Mesenchymal stem cell (in vitro differentiated cells and primary cell): ENCODE results near the gene VWCE.

Source experiments
- DNase-seq: peaks from one replicate; pipeline ENCODE4 v3.0.0-alpha.2; 2013
- H2AFZ ChIP-seq: one replicate; pipeline ENCODE4 v1.6.1; 2013; ENCODE audit warnings: low read depth, mild to moderate bottlenecking, control low read depth, inconsistent platforms, low read length, moderate library complexity
- H2AK5ac ChIP-seq: 2 replicates; pipeline ENCODE4 v1.6.1; 2013; ENCODE audit warnings: low read length, moderate library complexity, mild to moderate bottlenecking, inconsistent platforms; ENCODE audit not compliant: severe bottlenecking
- H2BK120ac ChIP-seq: one replicate; pipeline ENCODE4 v1.6.1; 2013; ENCODE audit warnings: low read depth, mild to moderate bottlenecking, inconsistent platforms, low read length, moderate library complexity
- H2BK12ac ChIP-seq, 2 experiments: one replicate each; pipeline ENCODE4 v1.6.1; 2013; ENCODE audit warnings: inconsistent platforms in 2 of 2, low read length in 2 of 2, mild to moderate bottlenecking in 2 of 2, moderate library complexity in 2 of 2, control low read depth in 1 of 2
- H2BK15ac ChIP-seq: one replicate; pipeline ENCODE4 v1.6.1; 2013; ENCODE audit warnings: mild to moderate bottlenecking, low read depth, inconsistent platforms; ENCODE audit not compliant: poor library complexity, severe bottlenecking
- H2BK5ac ChIP-seq: 2 replicates; pipeline ENCODE4 v1.6.1; 2013; ENCODE audit warnings: low read depth, mild to moderate bottlenecking, low read length, control low read depth, inconsistent platforms; ENCODE audit not compliant: poor library complexity, severe bottlenecking
- H3K14ac ChIP-seq, 2 experiments: one replicate each; pipeline ENCODE4 v1.6.1; 2013; ENCODE audit warnings: inconsistent platforms in 2 of 2, low read length in 2 of 2, control low read depth in 1 of 2, mild to moderate bottlenecking in 1 of 2, moderate library complexity in 1 of 2
- H3K18ac ChIP-seq, 2 experiments: one replicate each; pipeline ENCODE4 v1.6.1; 2013; ENCODE audit warnings: inconsistent platforms in 2 of 2, low read length in 2 of 2, control low read depth in 1 of 2, low read depth in 1 of 2, mild to moderate bottlenecking in 1 of 2
- H3K23ac ChIP-seq, 2 experiments: one replicate each; pipeline ENCODE4 v1.6.1; 2013; ENCODE audit warnings: inconsistent platforms in 2 of 2, low read length in 2 of 2, mild to moderate bottlenecking in 2 of 2, moderate library complexity in 2 of 2, control low read depth in 1 of 2
- H3K27ac ChIP-seq: 2 replicates; pipeline ENCODE4 v1.5.1; 2013; ENCODE audit warnings: mild to moderate bottlenecking, moderate library complexity, low read length, control low read depth, inconsistent platforms; ENCODE audit not compliant: poor library complexity, severe bottlenecking
- H3K27me3 ChIP-seq, 2 experiments: 2 replicates each; pipeline versions ENCODE4 v1.6.1 to v1.7.0; 2013; ENCODE audit warnings: low read length in 2 of 2, mild to moderate bottlenecking in 2 of 2, moderate library complexity in 2 of 2, control low read depth in 1 of 2, inconsistent platforms in 1 of 2; ENCODE audit not compliant: control insufficient read depth in 1 of 2, insufficient read depth in 1 of 2
- H3K36me3 ChIP-seq, 2 experiments: 2 replicates each; pipeline versions ENCODE4 v1.6.1 to v1.7.0; 2013; ENCODE audit warnings: low read length in 2 of 2, control low read depth in 1 of 2, inconsistent platforms in 1 of 2, low read depth in 1 of 2, mild to moderate bottlenecking in 1 of 2; ENCODE audit not compliant: insufficient read depth in 2 of 2, control insufficient read depth in 1 of 2
- H3K4ac ChIP-seq, 2 experiments: one replicate each; pipeline ENCODE4 v1.6.1; 2013; ENCODE audit warnings: inconsistent platforms in 2 of 2, low read length in 2 of 2, mild to moderate bottlenecking in 2 of 2, moderate library complexity in 2 of 2, control low read depth in 1 of 2, low read depth in 1 of 2
- H3K4me1 ChIP-seq: 2 replicates; pipeline ENCODE4 v1.6.1; 2013; ENCODE audit warnings: low read depth, low read length, control low read depth; ENCODE audit not compliant: control insufficient read depth, insufficient read depth
- H3K4me2 ChIP-seq: 2 replicates; pipeline ENCODE4 v1.6.1; 2013; ENCODE audit warnings: low read length, mild to moderate bottlenecking, inconsistent platforms; ENCODE audit not compliant: poor library complexity, severe bottlenecking
- H3K4me3 ChIP-seq, 2 experiments: 2 replicates each; pipeline versions ENCODE4 v1.5.1 to v1.7.0; 2013; ENCODE audit warnings: low read length in 2 of 2, mild to moderate bottlenecking in 2 of 2, control low read depth in 1 of 2, low read depth in 1 of 2; ENCODE audit not compliant: insufficient read depth in 1 of 2
- H3K79me1 ChIP-seq: replicated peaks from 2 replicates; pipeline ENCODE4 v1.6.1; 2013; ENCODE audit warnings: mild to moderate bottlenecking, control low read depth, low read length, inconsistent platforms; ENCODE audit not compliant: poor library complexity, severe bottlenecking
- H3K9ac ChIP-seq: 2 replicates; pipeline ENCODE4 v1.7.0; 2013; ENCODE audit warnings: mild to moderate bottlenecking, low read length, moderate library complexity
- H3K9me3 ChIP-seq: 2 replicates; pipeline ENCODE4 v1.7.0; 2013; ENCODE audit warnings: mild to moderate bottlenecking, low read length; ENCODE audit not compliant: control insufficient read depth
- H4K8ac ChIP-seq: one replicate; pipeline ENCODE4 v1.6.1; 2013; ENCODE audit warnings: inconsistent platforms, mild to moderate bottlenecking, low read length, moderate library complexity
- H4K91ac ChIP-seq: one replicate; pipeline ENCODE4 v1.6.1; 2013; ENCODE audit warnings: mild to moderate bottlenecking, low read length, inconsistent platforms
- WGBS: methylation state at CpG from one replicate; pipeline ENCODE4 v1.1.7; 2013; ENCODE audit warnings: mixed read lengths; 5-methylcytosine and 5-hydroxymethylcytosine counted together

The VWCE gene

DNA sequence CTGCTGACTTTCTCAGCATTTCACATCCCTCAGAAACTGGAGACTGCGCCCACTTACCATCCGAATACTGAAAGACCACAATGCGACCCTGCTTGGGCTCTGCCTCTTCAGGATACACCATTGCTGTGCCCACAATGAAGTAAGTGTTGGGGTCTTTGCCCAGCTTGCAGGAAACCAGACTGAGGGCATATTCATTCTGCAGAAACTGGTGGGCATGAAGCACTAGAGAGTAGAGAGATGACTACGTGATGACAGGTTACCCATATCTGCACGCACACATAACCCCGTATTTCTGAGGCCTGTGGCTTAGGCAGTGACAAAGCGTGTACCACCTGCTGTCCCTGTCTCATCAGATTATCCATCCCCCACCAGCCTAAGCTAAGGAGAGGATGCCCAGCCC is 14.6 kb upstream of the VWCE start:
- peaks cover 74 to 100% of the 10 kb centered on the region in 2 experiments for H3K36me3 ChIP-seq
- H3K9me3 ChIP-seq: no peaks in the 10 kb centered on the region
- 96% methylated on average over 7 of the region's 7 CpGs for WGBS
- H2BK12ac ChIP-seq: no peak overlapping the region
- no peak overlapping the region for H3K9ac ChIP-seq
- H3K4me1 ChIP-seq: no peaks in the 10 kb centered on the region
- no peaks in the 10 kb centered on the region for H3K27me3 ChIP-seq
- H4K8ac ChIP-seq: no peak overlapping the region
- H3K27ac ChIP-seq: no peak overlapping the region
- no peak overlapping the region for H2BK5ac ChIP-seq
- no peak for DNase-seq
- no peak overlapping the region for H3K4me3 ChIP-seq
- no peak overlapping the region for H2AFZ ChIP-seq
- peaks cover 57% of the 10 kb centered on the region for H3K79me1 ChIP-seq
- no peak overlapping the region for H2BK15ac ChIP-seq
- H3K4ac ChIP-seq: no peak overlapping the region
- H4K91ac ChIP-seq: no peak overlapping the region
- H3K23ac ChIP-seq: no peak overlapping the region
- no peak overlapping the region for H3K14ac ChIP-seq
- H3K18ac ChIP-seq: no peak overlapping the region
- H2BK120ac ChIP-seq: no peak overlapping the region
- no peak overlapping the region for H3K4me2 ChIP-seq
- H2AK5ac ChIP-seq: no peak overlapping the region

DNA sequence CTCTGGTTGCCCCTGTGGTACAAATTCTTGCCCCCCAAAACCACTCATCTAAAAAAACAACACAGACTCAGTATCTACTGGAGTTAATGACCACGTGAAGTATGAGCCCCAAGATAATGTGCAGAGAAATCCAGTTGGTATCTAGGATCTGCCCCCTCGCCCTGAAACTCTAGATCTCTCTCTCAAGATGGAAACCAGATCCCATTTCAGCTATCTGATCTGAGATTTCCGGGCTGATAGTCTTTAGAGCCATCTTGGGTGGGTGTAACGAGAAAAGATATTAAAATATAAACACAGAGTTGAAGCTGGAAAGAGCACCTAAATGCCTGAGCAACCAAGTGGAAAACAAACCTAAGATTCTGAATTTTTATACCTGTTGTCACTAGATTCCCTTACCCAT is 14.0 kb upstream of the VWCE start:
- Histone ChIP-seq H3K36me3 (peaks cover 76 to 97% of the 10 kb centered on the region in 2 experiments), H2AK5ac (no peak overlapping the region), H2BK12ac (no peak overlapping the region), H3K27ac (no peak overlapping the region), H3K79me1 (peaks cover 54% of the 10 kb centered on the region), H3K27me3 (no peaks in the 10 kb centered on the region), H4K8ac (no peak overlapping the region), H2BK120ac (no peak overlapping the region), H3K4me2 (no peak overlapping the region), H3K18ac (no peak overlapping the region), H3K14ac (no peak overlapping the region), H3K9me3 (no peaks in the 10 kb centered on the region), H3K4me3 (no peak overlapping the region), H2BK15ac (no peak overlapping the region), H3K9ac (no peak overlapping the region), H3K4ac (no peak overlapping the region), H2AFZ (no peak overlapping the region), H3K23ac (no peak overlapping the region), H2BK5ac (no peak overlapping the region), H3K4me1 (no peaks in the 10 kb centered on the region), H4K91ac (no peak overlapping the region)
- WGBS: 85% methylated on average over 2 of the region's 4 CpGs
- DNase-seq: no peak

DNA sequence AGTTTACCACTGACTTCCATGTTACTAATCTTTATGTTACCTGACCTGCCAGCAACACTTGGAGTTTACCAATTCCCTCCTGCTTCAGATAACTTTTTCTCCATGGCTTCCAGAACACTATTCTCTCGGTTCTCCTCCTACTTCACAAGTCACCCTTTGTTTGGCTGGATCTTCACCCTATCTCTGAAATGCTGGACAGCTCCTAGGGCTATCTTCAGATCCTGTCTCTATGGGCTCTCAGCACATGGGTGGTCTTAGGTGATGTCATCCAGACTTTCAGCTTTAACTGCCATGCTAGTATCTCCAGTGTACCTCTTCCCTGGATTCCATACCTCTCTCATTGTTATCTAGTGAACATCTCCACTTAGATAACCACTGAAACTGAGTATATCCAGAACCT is 12.2 kb upstream of the VWCE start:
- H2AK5ac ChIP-seq: no peak overlapping the region
- WGBS: 93% methylated on average over 1 of the region's 1 CpG
- no peak overlapping the region for H2BK15ac ChIP-seq
- no peak overlapping the region for H3K4me3 ChIP-seq
- no peak for DNase-seq
- peaks cover 79 to 96% of the 10 kb centered on the region in 2 experiments for H3K36me3 ChIP-seq
- no peak overlapping the region for H2BK5ac ChIP-seq
- H3K4me1 ChIP-seq: no peaks in the 10 kb centered on the region
- H4K91ac ChIP-seq: no peak overlapping the region
- no peaks in the 10 kb centered on the region for H3K9me3 ChIP-seq
- H2BK120ac ChIP-seq: no peak overlapping the region
- no peak overlapping the region for H3K18ac ChIP-seq
- H2BK12ac ChIP-seq: no peak overlapping the region
- H3K4me2 ChIP-seq: no peak overlapping the region
- no peak overlapping the region for H3K27ac ChIP-seq
- H3K9ac ChIP-seq: no peak overlapping the region
- peaks cover 55% of the 10 kb centered on the region for H3K79me1 ChIP-seq
- no peak overlapping the region for H2AFZ ChIP-seq
- no peak overlapping the region for H3K23ac ChIP-seq
- H3K27me3 ChIP-seq: no peaks in the 10 kb centered on the region
- no peak overlapping the region for H3K4ac ChIP-seq
- H4K8ac ChIP-seq: no peak overlapping the region
- H3K14ac ChIP-seq: no peak overlapping the region

DNA sequence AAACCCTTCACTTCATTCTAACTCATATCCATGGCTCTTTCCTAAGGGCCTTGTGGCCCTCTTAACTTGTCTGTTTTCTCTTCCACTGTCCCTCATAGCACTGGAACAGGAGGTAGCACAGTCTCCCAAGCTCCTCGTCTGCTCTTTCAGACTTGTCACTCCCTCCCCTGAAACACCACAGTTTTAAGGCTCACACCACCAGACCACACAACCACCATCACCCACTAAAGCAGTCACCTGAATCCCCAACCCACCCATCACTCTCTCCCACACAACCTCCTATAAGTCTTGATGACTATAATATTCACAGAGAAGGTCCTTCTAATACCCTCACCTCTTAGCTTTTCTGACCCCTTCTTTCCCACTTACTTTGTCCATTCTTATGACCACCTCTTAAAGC is 11.1 kb upstream of the VWCE start:
- no peak overlapping the region for H4K91ac ChIP-seq
- H3K4me1 ChIP-seq: no peaks in the 10 kb centered on the region
- WGBS: 97% methylated on average over 1 of the region's 1 CpG

More for the DNA sequence above, 11.1 kb upstream of the VWCE start:
- H3K36me3 ChIP-seq: peaks cover 84 to 96% of the 10 kb centered on the region in 2 experiments
- no peak overlapping the region for H3K18ac ChIP-seq
- H3K23ac ChIP-seq: no peak overlapping the region
- no peak overlapping the region for H3K9ac ChIP-seq
- no peak overlapping the region for H4K8ac ChIP-seq
- peaks cover 47% of the 10 kb centered on the region for H3K79me1 ChIP-seq
- no peaks in the 10 kb centered on the region for H3K9me3 ChIP-seq
- H2BK12ac ChIP-seq: no peak overlapping the region
- no peak overlapping the region for H2AK5ac ChIP-seq
- H2AFZ ChIP-seq: no peak overlapping the region
- DNase-seq: no peak
- H3K4me3 ChIP-seq: no peak overlapping the region
- no peak overlapping the region for H3K4me2 ChIP-seq
- no peak overlapping the region for H2BK5ac ChIP-seq
- H3K27me3 ChIP-seq: no peaks in the 10 kb centered on the region
- no peak overlapping the region for H2BK15ac ChIP-seq
- H2BK120ac ChIP-seq: no peak overlapping the region
- H3K27ac ChIP-seq: no peak overlapping the region
- H3K4ac ChIP-seq: no peak overlapping the region
- no peak overlapping the region for H3K14ac ChIP-seq
